GM12872 (cell line): ENCODE data around the gene RGS9.

Experiments used
- CTCF ChIP-seq: IDR thresholded peaks from 3 replicates; pipeline ENCODE4 v1.5.1; 2011; ENCODE audit warnings: low read depth, mild to moderate bottlenecking, low read length, moderate library complexity; ENCODE audit not compliant: insufficient read depth

RGS9 gene

DNA sequence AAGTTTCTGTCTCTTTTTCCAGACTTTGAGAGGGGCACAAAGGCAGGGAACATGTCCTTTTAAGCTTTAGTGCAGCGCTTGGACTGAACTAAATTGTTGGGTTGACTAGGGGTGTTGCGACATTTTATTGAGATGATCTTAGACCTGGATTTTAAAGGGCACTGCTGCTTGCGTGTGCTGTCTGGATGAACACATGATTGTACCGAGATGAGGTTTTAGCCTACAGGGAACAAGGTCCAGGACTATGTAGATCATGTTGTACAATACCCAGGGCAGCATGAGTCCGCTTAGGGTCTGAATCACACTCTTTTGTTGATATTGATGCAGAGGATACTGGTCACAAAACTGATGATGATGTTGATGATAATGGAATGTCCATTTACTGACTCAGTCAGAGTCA lies 5.2 kb upstream of the RGS9 start:
- TF ChIP-seq CTCF, result no peak

GRCh38 chr17:65134035-65134434 lies 3.1 kb upstream of the RGS9 start:
- TF ChIP-seq CTCF, result no peak

DNA sequence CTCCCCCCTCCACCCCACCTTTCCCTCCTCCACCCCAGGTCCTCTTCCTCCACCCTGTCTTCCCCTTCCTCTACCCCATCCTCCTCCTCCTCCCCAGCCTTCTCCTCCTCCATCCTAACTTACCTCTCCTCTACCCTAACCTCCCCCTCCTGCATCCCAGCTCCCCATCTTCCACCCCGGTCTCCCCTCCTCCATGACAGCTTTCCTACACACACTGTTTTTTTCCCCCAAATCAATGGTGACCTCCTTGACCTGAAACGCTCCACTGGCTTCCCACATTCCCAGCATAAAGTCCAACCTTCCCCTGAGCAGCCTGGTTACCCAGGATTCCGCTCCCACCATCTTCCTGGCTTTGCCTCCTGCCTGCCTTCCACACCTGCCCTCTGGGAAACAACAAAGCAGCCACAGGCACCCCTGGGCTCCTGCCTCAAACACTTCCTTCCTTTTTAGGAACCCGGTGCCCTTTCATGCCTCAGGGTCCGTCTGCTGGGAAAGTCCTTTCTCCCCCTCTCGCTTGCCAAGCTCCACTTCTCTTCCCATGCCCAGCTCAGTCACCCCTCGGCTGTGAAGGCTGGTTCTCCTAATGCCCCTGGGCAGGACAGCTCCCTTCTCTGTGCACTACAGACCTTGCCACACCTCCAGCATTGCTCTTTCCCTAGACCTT lies 2.1 kb downstream of the RGS9 start:
- TF ChIP-seq CTCF, result no peak

- TF ChIP-seq CTCF, result no peak
Observed at GRCh38 chr17:65142247-65142646, 5.1 kb downstream of the RGS9 start.

DNA sequence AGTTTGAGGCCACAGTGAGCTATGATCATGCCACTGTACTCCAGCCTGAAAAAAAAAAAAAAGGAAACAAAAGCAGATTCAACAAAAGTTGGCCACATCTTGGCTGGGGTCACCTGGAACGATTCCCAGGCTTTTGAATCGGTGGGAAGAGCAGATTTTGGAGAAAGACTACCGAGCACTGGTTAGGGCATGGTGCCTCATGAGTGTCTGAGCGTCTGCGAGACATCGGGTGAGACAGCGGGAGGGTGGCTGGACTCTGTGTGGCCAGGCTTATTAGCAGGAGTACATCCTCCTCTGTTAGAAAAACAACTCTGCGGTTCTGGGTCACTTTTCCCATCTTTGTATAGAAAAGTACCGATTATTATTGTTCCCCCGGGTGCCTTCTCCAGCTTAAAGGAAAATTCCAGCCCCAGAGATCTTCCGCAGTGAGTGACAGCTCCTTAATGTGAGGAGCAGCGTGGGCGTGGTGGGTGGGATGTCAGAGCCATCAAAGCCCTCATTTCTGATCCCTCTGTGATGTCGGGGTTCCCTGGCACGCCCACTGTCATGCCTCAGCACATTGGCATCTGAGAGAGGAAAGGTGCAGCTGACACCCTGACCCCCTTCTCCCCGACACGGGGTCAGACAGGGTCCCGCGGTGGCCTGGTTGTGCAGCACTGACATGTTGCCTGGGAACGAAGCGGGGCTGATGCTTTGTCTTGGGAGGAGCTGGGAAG lies 6.9 kb downstream of the RGS9 start:
- no peak for TF ChIP-seq CTCF

DNA sequence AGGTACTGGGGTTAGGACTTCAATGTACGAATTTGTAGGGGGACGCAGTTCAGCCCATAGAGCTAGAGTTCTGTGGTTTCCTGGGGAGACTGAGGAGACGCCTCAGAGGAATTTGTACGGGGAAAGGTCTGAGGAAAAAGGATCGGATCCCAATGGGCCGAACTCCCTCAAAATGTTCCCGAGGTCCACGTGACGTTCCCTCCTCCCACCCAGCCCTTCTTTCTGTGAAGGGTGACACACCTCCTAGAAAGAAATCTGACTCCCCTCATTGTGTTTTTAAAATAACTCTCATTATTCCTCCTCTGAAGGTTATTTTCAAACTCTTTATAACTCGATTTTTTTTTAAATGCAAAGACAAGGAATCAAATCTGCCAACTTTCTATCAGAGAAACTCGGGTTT lies 8.6 kb downstream of the RGS9 start:
- TF ChIP-seq CTCF, result no peak

- TF ChIP-seq CTCF, result no peak
Observed at GRCh38 chr17:65147955-65148354, 10.8 kb downstream of the RGS9 start.
